AG04449 (cell line): ENCODE results near the gene OR2C3.
"Not testable (repeated sequence)": the region's sequence is repeated elsewhere in the genome, so short reads cannot be mapped to it uniquely, and the experiment has no call there.

Experiments used
- CTCF ChIA-PET: fragments of 350-600 bp; formaldehyde crosslinking; extraction: SDS; loops from one replicate; lab custom pipeline; 2021; ENCODE audit warnings: antibody characterized with exemption; lab: Yijun Ruan, JAX
- POLR2A ChIA-PET: fragments of 400-600, 350-600 bp; formaldehyde crosslinking; extraction: SDS; loops from one replicate; lab custom pipeline; 2020; ENCODE audit warnings: antibody characterized with exemption, inconsistent platforms; lab: Yijun Ruan, JAX
- DNase-seq: peaks from one replicate; pipeline ENCODE4 v3.0.0-alpha.2; 2010; ENCODE audit warnings: low read depth, low spot score
- H3K4me3 ChIP-seq: 2 replicates; pipeline ENCODE4 v1.5.1; 2011; ENCODE audit warnings: low read depth, mild to moderate bottlenecking, control low read depth, low read length
- TF ChIP-seq, protein P1 (sequence below): IDR thresholded peaks from one replicate; pipeline ENCODE4 v1.5.1; 2011; ENCODE audit warnings: mild to moderate bottlenecking, moderate library complexity, low read length, control low read depth, inconsistent platforms; ENCODE audit not compliant: insufficient read depth; ENCODE audit errors: missing control alignments

OR2C3 gene

DNA sequence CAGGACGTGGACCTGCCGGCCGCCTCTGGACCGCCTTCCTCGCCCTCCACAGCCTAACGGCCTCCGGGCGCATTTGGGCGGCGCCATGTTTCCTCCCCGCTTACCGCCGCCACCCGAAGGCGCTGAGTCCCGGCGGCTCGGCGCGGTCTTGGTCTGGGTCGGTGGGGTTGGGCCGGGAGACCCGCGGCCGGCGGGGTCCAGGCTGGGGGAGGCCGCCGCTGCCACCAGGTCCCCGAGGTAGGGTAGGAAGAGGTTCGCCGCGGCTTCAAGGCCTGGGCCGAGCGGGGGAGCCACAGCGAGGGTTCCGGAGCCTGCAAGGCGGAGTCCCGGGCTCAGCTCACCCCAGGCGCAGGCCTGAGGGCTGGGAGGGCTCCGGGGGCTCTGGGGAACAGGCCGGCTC lies 5.5 kb downstream of the OR2C3 start:
- no peak for DNase-seq
- TF ChIP-seq, protein P1, sequence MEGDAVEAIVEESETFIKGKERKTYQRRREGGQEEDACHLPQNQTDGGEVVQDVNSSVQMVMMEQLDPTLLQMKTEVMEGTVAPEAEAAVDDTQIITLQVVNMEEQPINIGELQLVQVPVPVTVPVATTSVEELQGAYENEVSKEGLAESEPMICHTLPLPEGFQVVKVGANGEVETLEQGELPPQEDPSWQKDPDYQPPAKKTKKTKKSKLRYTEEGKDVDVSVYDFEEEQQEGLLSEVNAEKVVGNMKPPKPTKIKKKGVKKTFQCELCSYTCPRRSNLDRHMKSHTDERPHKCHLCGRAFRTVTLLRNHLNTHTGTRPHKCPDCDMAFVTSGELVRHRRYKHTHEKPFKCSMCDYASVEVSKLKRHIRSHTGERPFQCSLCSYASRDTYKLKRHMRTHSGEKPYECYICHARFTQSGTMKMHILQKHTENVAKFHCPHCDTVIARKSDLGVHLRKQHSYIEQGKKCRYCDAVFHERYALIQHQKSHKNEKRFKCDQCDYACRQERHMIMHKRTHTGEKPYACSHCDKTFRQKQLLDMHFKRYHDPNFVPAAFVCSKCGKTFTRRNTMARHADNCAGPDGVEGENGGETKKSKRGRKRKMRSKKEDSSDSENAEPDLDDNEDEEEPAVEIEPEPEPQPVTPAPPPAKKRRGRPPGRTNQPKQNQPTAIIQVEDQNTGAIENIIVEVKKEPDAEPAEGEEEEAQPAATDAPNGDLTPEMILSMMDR, result no peak
- ChIA-PET CTCF (no interaction called here), POLR2A (no interaction called here)
- no peak overlapping the region for H3K4me3 ChIP-seq

DNA sequence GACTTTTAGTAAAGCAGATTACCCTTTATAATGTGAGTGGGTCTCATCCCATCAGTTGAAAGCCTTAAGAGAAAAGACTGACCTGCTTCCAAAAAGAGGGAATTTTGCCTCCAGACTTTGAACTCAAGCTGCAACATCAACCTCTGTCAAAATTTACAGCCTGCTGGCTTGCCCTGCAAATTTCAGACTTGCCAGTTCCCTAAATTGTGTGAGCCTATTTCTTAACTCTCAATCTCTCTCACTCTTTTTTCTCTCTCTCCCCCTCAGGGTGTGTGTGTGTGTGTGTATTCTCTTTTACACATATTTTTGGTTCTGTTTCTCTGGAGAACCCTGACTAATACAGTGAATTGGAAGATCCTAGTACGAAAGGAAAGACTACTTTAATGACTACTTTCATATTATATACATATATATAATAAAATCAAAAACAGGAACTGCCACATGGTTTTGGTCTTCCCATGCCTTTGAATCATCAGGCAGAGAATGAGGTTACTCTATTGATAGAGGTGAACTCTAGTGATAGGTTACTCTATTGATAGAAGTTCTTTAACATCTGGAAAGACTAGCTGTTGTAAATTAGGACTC lies 6.4 kb downstream of the OR2C3 start:
- POLR2A ChIA-PET, result no interaction called here
- DNase-seq, result no peak
- no peak overlapping the region for H3K4me3 ChIP-seq
- CTCF ChIA-PET, result no interaction called here
- TF ChIP-seq, protein P1, result no peak

DNA sequence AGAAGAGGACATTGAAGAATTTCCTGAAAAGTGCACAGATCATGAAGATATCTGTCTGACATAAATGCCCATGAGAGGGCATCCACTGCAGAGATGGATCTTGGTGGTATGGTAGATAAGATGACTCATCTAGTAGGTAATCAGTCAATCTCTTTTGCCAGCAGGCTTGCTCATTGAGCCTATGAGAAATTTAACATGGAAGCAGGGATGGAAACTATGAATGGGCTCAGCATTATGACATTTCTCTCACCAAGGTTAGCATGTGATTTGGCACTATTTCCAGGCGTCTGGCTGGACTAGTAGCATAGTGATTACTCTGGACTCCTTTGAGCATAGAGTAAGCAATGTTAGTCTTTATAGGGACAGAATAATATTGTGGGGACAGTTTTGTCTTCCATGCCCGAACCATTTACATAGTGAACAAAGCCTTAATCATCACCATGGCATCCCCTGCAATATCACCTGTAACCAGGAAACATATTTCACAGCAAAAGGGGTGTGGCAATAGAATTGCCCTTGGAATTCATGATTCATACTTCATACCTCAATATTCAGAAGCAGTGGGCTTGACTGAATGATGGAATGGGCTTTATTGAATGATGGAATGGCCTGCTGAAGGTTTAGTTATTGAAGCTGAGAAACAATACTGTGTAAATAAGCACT lies 7.3 kb downstream of the OR2C3 start:
- ChIA-PET CTCF (no interaction called here), POLR2A (no interaction called here)
- H3K4me3 ChIP-seq, result no peak overlapping the region
- DNase-seq, result no peak
- TF ChIP-seq, protein P1, result no peak

DNA sequence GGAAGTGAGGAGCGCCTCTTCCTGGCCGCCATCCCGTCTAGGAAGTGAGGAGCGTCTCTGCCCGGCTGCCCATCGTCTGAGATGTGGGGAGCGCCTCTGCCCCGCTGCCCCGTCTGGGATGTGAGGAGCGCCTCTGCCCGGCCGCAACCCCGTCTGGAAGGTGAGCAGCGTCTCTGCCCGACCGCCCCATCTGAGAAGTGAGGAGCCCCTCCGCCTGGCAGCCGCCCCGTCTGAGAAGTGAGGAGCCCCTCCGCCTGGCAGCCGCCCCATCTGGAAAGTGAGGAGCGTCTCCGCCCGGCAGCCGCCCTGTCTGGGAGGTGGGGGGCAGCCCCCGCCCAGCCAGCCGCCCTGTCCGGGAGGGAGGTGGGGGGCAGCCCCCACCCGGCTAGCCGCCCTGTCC lies 14.4 kb downstream of the OR2C3 start:
- POLR2A ChIA-PET, H3K4me3 ChIP-seq, DNase-seq, CTCF ChIA-PET: not testable (repeated sequence)

DNA sequence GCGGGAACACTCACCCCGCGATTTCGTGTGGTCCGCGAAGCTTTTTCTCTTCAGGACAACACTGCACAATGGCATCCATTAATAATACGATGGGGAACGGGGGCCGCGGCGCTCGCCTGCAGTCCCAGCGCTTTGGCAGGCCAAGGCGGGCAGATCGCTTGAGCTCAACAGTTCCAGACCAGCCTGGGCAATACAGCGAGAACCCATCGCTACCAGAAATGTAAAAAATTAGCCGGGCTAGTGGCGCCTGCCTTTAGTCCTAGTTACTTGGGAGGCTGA lies 17.7 kb downstream of the OR2C3 start:
- ChIA-PET CTCF (no interaction called here), POLR2A (no interaction called here)
- no peak for DNase-seq

DNA sequence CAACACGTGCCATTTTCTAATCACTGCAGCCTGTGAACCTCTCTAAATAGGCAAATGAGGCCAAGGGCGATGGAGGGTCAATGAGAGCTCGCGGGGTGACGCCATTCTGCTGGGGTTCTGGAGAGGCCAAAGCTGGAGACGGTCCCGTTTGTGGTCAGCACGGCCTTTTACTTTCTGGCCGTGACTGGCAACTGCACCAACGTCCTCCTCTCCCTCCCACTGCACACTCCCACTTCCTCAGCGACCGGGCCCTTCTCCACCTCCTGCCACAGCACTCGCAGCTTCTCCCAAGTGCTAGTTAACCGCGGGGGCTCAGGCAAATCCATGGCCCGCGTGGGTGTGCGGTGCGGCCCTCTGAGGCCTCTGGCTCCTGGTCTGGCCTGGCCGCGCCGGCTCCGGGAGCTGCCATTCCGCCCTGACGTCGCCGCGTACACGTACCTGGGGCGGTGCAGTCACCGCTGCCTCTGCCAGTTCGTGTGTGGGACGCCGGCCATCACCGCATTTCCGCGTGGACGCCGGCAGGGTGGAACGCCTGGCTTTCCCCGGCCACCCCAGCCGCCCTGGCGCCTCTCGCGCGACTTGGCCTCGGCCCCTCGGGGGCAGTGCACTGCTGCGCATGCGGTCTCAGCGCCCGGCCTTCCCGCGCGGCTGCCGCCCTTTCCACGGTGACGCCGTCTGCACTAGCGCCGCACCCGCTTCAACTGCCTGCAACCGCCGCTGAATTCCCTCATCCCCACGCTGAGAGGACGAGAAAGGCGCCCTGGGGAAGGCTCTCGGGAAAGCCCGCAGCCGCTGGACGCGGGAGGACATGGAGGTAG lies 18.2 kb downstream of the OR2C3 start:
- ChIA-PET CTCF (no interaction called here), POLR2A (no interaction called here)
- H3K4me3 ChIP-seq, result no peak overlapping the region
- TF ChIP-seq, protein P1, result no peak
- no peak for DNase-seq

More for the DNA sequence above, 17.7 kb downstream of the OR2C3 start:
- TF ChIP-seq, protein P1, result no peak
- no peak overlapping the region for H3K4me3 ChIP-seq
